CD1c-positive myeloid dendritic cell (primary cell): ENCODE results near the gene WBP2NL.
A peak's percentile ranks its signal among the peaks of the same experiment; 100 is the strongest.
"Not testable (repeated sequence)": the region's sequence is repeated elsewhere in the genome, so short reads cannot be mapped to it uniquely, and the experiment has no call there.

Experiments
- DNase-seq: peaks from one replicate; pipeline ENCODE4 v3.0.0-alpha.2; 2016; ENCODE audit errors: extremely low spot score

The WBP2NL gene

DNA sequence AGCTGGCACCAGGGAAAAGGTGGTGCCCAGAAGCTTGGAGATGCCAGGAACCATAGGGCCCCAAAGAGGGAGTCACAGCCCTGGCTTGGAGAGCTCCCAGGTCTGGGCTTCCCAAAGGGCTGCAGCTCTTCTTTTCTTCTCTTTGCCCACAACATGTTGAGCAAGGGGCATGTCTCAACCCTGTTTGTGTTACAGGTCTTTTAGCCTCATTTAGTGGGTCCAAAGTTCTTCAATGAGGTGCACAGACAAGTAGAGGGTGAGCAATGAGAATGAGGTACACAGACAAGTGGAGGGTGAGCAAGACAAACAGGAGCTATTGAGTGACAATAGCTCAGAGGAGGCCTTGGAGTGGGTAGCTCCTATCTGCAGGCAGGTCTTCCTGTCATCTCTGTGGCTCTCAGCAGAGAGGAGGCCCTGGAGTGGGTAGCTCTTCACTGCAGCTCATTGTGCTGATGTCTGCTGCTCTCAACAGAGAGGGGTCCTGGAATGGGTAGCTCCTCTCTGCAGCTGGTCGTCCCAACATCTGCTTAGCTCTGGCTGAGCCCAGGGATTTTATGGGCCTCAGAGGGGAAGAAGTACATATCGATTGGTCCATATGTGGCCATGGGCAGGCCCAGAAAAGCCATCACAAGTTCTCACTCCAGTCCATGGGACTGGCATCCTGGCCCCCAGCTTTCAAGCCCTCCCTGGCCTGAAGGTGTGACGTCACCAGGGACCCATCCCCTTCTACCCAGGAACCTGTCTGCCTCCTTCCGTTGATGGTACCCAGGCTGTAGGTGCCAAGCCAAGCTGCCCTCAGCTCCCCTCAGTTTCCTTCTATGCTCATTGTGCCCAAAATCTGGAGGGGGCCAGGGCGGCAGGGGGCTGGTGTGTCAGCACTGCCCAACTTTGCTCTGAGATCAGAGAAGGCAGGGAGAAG lies 34.9 kb downstream of the WBP2NL start:
- no peak for DNase-seq

DNA sequence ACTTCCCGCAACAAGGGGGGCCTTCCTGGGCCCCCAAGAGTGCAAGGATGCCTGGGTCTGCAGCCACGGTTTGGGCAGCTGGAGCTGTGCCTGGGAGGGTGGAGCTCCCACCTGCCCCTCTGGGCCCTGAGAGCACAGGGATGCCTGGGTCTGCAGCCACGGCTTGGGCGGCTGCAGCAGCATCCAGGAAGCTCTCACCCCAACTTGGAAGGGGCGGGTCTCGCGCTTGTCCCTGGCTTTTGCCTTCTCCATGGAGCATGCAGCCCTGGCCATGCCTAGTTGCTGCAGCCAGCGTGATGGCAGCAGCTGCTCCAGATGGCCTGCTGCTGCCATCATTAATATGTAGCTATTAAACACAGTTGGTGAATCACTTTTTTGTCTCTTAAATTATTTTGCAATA lies 36.7 kb downstream of the WBP2NL start:
- no peak for DNase-seq

DNA sequence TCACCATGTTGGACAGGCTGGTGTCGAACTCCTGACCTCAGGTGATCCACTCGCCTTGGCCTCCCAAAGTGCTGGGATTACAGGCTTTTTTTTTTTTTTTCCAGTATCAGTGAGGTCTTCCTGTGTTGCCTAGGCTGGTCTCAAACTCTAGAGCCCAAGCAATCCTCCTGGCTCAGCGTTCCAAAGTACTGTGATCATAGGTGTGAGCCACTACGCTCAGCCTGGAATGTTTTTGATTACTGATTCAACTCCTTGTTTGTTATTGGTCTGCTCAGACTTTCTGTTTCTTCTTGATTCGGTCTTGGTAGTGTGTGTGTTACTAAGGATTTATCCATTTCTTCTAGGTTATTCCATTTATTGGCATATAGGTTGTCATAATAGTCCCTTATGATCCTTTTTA lies 40.7 kb downstream of the WBP2NL start:
- no peak for DNase-seq

DNA sequence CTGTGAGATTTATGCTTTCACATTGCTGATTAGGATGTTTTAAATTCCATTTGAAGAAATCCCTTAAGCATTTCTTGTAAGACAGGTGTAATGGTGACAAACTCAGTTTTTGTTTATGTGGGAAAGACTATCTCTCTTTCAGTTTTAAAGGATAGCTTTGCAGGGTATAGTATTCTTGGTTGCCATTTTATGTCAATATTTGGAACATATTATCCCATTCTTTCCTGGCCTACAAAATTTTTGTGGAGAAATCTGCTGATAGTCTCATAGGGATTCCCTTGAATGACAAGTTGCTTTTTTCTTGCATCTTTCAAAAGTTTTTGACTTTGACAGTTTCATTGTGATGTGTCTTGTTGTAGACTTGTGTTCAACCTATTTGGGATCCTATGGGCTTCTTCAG lies 43.2 kb downstream of the WBP2NL start:
- DNase-seq = no peak

DNA sequence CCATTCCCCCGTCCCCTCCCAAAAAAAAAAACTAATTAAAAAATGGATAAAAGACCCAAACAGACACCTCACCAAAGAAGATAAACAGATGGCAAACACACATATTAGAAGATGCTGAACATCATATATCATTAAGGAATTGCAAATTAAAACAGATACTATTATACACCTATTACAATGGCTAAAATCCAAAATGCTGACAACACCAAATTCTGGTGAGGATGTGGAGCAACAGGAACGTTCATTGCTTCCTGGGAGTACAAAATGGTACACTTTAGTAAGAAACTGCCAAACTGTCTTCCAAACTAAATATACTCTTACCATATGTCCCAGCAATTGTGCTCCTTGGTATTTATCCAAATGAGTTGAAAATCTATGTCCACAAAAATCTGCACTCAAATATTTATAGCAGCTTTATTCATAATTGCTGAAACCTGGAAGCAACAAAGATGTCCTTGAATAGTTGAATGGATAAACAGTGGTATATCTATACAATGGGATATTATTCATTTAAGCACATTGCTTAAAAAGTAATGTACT lies 52.1 kb downstream of the WBP2NL start:
- DNase-seq = no peak

DNA sequence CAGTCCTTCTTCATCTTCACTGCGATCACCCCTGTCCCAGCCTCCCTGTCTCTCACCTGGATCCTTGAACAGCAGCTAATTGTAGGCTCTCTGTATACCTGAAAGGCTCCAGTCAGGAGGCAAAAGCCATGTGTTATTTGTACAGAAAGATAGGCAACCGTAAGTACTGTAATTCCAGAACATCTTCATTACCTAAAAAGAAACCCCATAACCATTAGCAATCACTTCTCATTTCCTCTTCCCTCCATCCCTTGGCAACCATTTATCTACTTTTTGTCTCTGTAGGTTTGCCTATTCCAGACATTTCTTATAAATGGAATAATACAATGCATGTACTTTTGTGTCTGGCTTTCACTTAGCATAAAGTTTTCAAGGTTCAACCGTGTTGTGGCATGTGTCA lies 54.2 kb downstream of the WBP2NL start:
- DNase-seq = no peak

DNA sequence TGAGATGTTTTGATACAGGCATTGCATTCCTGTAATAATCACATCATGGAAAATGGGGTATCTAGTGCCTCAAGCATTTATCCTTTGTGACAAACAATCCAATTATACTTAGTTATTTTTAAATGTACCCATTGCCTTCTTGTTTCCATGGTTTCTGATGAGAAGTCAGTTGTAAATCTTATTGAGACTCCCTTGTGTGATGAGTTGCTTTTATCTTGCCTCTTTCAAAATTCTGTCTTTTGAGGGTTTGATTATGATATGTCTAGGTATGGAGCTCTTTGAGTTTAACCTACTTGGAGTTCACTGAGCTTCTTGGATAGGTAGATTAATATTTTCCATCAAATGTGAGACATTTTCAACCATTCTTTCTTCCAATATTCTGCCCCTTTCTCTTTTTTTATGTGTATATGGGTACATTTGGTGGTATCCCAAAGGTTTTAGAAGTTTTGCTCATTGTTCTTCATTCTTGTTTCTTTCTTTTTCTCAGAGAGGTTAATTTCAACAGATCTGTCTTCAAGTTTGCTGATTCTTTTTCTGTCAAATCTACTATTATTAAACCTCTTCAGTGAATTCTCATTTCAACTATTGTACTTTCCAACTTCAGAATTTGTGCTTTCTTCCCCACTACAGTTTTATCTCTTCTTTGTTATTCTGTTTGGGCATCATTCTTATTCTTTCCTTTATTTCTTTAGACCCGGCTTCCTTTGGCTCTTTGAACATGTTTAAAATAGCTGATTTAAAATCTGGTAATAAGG lies 58.3 kb downstream of the WBP2NL start:
- DNase-seq = no peak

DNA sequence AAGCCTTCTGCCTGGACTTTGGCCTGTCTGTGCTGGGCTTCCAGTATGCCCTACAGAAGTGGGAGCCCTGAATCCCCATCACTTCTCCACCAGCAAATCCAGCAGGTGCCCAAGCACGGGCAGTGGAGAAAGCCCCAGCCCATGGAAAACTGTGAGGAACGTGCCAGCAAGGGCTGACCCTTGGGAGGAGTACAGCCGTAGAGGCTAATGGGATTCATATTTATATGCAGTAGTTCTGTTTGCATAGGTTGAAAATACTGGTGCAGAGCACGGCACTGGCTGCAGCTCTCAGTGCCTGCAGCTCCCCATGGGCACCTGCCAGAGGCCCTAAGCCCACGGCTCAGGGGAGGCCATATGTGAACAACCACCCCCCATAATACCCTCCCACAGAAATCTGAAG lies 61.9 kb downstream of the WBP2NL start:
- no peak for DNase-seq

DNA sequence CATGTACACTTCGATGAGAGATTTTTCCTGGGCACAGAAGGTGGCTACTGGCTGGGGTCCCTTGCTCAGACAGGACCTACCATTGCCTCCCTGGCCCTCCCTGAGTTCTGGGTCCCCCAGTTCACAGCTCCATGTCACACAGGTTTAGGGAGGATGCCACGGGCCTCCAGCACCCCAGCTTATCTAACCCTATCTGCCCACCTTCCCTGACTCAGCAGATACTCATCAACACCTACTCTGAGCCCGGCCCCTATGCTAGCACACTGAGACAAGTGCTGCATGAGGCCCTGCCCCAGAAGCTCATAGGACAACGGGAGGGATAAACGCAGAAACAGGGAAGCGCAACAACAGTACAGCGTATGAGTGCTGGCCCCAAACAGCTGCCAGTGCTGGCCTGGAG lies 62.5 kb downstream of the WBP2NL start:
- DNase-seq = no peak

DNA sequence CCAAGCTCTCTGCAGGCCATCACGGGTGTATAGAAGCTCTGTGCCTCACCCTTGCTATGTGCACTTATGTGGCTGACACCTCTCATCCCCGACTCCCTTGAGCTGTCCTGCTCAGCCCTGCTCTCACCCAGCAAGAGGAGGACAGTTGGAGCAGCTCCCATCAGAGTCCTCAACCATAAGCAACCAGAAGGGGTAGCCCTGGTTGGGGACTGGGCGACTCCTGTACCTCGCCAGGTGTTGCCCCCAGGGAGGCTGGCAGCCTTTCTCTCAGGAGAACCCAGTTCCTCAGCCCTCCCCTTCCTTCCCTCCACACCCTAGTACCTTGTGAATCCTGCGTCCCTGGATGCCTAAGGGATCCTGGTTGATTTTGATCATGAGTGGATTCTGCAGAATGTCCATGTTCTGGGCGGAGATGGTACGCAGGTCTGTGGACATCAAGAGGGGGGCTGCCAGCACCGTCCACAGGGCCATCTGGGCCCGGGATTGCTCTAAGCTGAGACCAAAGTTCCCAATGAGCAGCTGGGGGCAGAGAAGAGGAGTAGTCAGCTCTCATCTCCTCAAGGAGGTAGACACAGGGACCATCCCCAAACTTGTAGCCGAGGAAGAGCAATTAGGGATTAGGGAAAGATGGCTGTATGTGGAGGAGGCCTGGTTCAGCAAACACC lies 64.0 kb downstream of the WBP2NL start:
- no peak for DNase-seq

DNA sequence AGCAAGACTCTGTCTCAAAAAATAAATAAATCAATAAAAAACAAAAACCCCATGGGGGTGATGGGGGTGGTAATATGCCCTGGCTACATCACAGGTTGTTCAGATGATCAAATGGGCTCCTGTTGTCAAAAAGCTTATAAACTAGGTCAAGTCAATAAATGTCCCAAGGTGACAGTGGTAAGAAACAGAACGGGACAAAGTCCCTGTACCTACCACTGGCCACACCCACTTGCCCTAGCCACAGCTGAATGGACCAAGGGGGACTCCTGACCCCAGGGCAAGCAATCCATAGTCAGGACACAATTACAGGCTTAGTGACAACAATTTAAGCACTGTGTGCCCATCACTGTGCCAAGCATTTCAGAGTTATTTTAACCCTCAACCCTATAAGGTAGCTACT lies 66.0 kb downstream of the WBP2NL start:
- DNase-seq = no peak

DNA sequence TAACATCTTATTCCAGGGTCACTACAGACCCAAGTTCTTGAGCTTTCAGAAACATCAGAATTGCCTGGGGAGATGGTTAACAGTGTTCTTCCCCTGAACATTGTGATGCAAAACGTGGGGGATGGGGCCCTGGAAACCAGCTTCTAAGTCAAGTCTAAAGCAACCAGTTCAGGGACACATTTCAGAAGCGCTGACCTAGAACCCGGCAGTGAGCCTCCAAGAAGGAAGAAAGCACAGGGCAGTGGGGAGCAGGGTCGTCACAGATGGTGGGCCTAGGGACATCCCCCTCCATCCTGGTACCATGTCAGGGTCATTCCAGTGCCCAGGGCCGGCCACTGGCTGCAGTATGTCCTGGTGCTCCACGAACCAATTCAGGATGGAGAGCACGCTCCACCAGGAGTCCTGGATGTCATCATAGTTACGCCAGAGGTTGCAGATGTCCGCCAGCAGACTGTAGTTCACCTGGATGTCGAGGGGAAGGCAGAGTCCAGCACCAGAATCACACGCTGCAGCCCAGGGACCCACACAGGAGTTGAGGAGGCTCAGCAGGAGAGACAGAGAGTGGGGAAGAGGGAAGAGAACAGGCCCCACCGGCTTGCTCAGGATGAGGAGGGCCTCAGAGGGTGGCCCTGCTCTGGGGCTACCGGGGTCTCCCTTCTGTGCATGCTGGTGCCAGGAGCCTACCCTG lies 67.0 kb downstream of the WBP2NL start:
- DNase-seq = no peak

DNA sequence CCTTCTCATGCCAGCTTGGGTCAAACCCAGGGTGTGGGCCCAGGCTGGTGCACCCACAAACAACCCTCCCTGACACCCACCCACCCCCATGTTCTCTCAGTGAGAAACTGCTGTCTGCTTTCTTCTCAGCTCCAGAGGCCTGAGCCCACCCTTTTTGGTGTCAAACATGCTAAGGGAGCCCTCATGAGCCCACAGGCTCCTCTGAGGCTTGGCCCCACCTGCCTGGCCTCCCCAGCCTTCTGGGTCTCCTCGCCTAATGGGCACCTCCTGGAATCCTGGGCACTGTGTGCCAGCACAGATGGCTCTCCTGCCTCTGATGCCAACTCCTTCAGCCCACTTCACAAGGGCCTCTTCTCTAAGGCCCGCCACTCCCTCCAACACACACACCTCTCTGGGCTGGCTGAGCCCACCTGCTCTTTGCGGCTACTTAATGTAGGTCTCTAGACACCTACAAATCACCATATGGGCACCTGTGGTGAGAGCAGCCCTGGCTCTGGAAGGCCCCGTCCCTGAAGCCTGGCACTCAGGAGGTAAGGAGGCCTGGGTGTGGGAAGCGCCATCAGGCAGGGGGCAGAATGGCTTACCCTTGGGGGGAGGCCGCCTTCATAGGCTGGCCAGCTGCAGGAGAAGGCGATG lies 67.7 kb downstream of the WBP2NL start:
- DNase-seq = no peak

DNA sequence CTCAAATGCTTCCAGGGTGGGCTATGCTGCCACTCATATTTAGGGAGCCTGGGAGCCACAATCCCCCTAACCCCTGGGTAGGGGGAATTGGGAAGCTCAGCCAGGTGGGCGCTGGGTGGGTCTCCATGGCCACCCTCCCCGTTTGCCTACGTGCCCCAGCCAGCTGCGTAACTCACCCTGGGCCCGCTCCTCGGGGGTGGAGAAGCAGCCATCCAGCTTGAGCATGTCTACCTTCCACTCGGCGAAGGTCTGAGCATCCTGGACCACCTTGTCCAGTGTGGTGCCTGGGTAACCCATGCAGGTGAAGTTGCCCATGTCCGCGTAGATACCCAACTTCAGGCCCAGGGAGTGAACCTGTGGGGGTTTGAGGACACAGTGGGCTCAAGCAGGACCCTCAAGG lies 68.3 kb downstream of the WBP2NL start:
- no peak for DNase-seq

DNA sequence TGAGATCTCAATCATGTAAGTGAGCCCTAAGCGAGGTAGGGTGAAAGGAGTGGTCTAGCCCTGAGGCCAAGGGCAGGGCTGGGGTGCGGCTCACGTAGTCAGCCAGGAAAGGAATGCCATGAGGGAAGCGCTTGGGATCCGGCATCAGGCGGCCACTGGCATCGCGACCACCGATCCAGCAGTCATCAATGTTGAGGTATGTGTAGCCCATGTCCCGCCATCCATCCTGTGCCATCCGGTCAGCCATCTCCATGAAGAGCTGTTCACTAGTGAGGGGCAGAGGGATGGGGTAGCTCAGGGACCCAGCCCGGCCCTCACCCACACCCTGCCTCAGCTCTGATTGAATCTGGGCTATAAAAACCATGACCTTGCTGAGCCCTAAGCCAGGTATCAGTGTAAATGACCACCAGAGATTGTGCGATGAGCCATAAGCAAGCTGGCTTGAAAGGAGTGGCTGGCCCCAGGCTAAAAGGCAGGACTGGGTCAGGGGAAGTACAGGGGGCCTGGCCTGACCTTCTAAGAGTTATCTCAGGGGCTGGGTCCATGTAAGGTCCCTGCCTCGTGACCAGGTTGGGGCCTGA lies 69.2 kb downstream of the WBP2NL start:
- no peak for DNase-seq

DNA sequence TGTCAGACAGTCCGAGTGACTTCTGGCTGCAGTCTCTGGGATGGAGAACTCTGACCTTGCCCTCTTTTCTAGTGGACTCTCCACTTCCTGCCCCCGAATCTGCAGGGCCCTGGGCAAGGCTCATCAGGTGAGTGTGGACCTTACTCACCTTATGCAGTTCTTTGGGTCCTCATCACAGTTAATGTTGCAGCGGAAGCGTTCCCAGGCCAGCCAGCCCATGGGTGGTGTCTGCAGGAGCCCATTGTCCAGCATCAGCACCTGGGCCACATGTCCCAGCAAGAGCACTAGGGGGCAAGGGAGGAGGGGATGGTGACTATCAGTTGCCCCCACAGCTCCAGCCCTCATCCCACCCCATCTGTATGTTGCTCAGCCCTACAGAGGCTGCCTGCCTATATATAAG lies 69.7 kb downstream of the WBP2NL start:
- no peak for DNase-seq

DNA sequence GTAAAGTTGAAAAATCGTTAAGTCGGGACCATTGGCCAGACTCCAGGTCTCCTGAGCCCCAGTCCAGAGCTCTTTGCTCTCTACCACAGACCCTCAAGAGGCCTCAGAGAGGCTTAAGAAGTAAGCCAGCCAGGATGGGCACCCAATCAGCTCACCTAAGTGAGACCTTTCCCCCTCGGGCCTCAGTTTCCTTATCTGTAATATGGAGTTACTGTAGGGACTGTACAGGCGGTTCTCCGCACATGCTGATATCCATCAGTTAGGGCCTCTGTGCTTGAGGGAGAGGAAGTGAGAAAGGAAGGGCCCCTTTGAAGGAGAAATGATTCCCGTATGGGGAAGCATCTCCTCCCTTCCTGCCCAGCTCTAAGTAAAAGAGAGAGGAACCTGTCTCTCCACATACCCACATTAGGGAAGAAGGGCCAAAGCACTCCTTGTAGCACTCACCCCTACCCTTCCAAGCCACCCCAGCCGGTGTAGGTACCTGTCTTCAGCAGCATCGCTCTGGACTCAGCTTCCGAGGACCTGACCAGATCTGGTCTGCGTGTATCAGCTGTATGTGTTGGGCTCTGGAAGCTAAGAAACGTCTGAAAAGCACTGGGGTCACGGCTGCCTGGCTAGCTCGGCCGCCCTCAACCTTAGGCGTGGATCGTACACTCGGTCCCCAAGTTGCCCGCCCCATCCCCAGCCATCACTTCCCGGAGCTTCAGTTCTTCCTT lies 71.4 kb downstream of the WBP2NL start:
- peak; percentile 86 for DNase-seq

DNA sequence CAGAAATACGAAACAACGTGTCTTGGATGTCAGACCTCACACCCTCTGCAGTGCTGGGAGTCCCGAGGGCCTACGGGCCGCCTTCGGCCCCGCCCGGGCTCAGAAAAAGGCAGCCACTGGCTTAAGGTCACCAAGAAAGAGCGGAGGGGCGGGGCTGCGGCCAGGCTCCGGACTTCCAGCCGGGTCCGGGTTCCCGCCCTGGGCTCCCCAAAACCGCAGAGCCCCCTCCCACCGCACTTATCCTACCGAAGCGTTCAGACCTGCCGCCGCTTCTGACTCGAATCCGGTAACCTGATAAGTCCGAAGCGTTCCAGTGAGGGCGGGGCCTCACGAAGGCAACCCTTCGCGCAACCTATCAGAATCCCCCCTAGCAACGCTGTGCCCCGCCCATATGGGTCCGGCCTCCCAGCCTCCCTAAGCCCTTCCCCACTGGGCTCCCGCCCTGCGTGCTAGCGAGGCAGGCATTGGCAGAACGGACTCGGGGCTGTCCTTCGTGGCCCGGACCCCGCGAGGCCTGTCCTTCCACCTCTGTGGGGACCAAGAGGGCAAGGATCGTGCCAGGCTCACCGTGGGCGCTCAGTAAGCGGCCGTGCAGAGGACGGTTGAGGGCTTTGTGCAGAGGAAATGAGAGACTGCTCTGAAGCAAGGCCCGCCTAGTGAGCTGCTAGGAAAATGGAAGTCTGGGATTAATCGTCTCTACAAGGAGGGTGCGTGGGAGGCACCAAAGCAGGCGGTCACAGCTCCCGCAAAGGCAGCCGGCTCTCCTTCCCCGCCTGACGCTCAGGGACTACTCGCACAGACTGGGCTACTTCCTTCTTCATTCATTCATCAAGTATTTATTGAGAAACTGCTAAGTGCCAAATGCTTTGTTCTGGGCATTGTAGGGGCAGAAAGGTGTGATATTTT lies 72.2 kb downstream of the WBP2NL start, which contains the start of gene NAGA:
Gene NAGA (minus strand): TSS at position 296 of the 906 bp plus-strand sequence. CDS start 515 bp downstream, outside the sequence.
- DNase-seq = peak; percentile 98

DNA sequence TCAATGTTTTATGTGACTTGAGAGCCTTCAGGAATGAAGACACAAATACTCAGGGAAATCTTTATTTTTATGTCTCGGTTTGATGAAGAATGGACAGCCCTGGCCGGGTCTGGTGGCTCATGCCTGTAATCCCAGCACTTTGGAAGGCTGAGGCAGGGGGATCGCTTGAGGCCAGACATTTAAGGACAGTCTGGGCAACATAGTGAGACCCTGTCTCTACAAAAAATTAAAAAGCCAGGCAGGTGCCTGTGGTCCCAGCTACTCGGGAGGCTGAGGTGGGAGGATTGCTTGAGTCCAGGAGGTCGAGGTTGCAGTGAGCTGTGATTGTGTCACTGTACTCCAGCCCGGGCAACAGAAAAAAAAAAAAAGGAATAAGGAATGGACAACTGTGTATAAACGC lies 72.9 kb downstream of the WBP2NL start:
- DNase-seq = not testable (repeated sequence)
